Head of caudate nucleus (tissue), 42 donors: ENCODE results near the gene TSPAN31.

Experiments used
- DNase-seq, 42 donors: peaks; one replicate each; pipeline versions ENCODE4 v3.0.0 to v3.0.0-alpha.2; 2020 to 2021; ENCODE audit warnings: mixed read lengths in 7 of 42
- intact Hi-C: fragments of 100-400 bp; cut with DNase I; formaldehyde crosslinking; loops from one replicate; pipeline ENCODE4 v1.15.0; 2022

Gene TSPAN31

DNA sequence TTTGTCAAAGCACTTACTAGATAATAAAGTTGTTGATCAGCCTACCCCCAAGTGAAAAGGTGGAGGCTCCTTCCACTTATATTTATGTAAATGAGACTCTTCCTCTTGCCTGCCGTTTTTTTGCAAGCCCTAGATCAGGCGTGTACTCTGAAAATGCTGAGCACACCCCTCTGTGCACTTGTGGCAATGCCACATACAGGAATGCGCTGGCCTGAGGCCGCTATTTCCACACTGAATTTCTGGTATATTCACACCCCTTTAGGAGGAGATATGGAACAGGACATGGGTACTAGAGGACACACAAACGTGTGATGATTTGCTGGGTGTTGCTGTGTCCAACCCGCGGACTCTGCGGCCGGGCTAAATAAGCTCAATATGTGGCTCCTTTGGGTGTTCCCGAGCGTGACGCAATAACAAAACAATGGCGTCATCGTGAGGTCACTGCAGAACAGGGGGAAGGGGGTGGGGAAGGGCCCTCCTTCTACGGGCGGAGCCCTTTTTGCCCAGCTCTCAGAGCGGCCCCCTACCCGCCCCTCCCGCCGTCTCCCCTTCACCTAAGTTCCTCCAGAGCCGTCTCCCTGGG lies 554 bp upstream of the TSPAN31 start:
- DNase-seq: peak in 18 of 42 donors; percentile 30 to 79 (median 62)
- intact Hi-C loops: loop anchor here (10.0 kb wide), 1 partner anchor 49 kb away; the partner anchor contains the start of gene OS9

- no peak for DNase-seq
- intact Hi-C loops: loop anchor here (10.0 kb wide), 1 partner anchor 51 kb away; the partner anchor contains the start of gene OS9
These were observed 644 bp downstream of the TSPAN31 start for GRCh38 chr12:57745485-57745881.

- intact Hi-C loops: loop anchor here (10.0 kb wide), 1 partner anchor 51 kb away; the partner anchor contains the start of gene OS9
- no peak for DNase-seq
These were observed 1.2 kb downstream of the TSPAN31 start for GRCh38 chr12:57746025-57746424.

DNA sequence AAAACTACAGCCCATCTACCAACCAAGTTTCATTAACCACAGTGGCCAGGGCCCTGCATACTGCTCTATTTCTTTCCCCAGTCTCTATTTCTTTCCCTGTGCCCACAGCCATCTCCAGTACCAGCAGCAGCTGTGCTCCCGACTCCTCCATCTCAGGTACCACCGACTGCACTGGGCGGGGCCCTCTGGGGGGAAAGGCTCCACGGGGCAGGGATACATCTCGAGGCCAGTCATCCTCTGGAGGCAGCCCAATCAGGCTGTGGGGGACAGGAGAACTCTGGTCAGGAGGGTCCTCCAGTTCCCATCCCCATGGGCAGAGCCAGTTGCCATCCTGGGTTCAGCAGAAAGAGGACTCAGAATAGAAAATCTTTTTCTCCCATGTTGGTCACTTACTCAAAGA lies 4.2 kb downstream of the TSPAN31 start:
- DNase-seq: no peak
- intact Hi-C loops: loop anchor here (10.0 kb wide), 1 partner anchor 54 kb away; the partner anchor contains the start of gene OS9

DNA sequence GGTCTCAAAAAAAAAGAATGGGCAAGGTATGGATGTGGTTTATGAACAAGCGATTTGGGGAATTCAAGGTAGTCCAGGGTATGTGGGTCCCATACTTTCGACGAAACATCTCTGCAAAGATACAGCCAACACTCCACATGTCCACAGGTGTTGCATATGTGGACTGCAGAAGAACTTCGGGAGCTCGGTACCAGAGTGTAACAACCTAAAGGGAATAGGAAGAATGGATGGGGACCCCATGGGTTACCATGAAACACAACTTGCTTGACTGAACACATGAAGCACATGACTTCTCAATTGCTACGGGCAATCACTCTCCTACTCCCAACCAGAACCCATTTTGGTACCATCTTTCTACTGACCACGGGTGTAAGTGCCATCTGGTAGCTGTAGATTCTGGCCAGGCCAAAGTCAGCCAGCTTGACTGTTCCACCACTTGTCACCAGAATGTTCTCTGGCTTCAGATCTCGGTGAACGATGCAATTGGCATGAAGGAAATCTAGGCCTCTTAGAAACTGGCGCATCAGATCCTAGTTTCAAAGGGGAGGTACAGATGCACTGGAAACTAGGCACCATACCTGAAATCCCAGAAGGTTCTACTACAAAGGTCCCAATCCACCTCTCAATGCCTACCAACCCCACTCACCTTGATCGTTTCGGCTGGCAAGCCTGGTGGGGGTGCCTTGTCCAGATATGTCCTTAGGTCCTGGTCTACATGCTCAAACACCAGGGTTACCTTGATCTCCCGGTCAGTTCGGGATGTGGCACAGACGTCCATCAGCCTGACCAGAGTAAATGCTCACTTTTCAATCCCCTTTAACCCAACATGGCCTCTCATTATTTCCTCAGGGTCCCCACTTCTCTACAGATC lies 6.0 kb downstream of the TSPAN31 start:
- no peak for DNase-seq
- intact Hi-C loops: no loop called here

DNA sequence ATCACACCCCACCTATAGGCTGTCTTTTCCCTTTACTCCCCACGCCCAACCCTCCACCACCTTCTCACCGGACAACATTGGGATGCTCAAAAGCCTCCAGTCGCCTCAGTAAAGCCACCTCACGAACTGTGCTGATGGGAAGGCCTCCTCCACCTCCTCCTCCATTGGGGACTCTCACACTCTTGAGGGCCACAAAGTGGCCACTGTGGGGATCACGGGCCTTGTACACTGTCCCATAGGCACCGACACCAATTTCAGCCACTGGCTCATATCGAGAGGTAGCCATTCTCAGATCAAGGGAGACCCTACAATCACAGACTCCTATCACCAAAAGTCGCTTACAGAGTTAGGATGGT lies 6.6 kb downstream of the TSPAN31 start:
- DNase-seq: no peak
- intact Hi-C loops: no loop called here

DNA sequence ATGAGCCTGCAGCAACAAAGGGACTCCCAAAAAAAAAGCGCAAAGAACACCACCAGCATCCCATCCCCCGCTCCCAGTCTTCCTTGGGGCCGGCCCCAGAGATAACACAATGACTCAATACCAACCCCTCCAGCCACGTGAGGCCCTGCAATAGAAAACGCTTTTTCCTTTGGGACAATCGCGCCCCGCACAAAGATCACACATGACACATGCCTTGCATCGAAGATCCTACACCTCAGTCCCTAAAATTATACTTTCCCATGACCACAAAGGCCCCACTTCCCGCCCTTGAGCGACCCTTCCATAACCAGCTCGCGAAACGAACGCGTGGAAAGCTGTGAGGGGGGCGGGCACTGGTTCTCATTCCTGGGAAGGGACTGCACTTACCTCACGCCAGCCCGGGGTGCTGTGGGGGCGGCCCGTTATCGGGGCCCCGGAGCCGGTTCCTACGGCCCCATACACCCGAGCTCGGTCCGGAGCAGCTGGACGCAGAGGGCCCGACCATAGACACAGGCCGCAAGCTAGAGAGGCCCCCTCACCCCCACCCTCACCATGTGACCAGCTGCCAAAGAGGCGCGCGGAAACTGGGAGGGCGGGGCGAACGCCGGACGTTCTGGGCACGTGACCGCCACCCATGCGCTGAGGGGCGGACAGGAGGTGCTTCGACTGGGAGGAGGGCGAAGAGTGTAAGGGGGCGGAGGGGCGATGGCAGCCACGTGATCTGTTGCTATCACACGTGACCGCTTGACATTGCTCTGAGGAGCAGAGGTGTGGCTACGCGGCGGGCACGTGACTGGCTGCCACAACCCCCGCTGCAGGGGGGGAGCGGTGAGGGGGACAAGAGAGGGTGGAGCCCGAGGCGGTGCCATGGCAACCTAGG lies 7.2 kb downstream of the TSPAN31 start, which contains the start of gene CDK4:
Gene CDK4 (minus strand): TSS at position 523 of the 880 bp plus-strand sequence. CDS start 593 bp downstream, outside the sequence.
- peak; percentile 99 to 100 (median 100) for DNase-seq
- intact Hi-C loops: no loop called here

GRCh38 chr12:57752668-57753000 lies 7.8 kb downstream of the TSPAN31 start:
- intact Hi-C loops: no loop called here
- no peak for DNase-seq

- intact Hi-C loops: no loop called here
- DNase-seq: no peak
These were observed 9.0 kb downstream of the TSPAN31 start for GRCh38 chr12:57753756-57754337.

DNA sequence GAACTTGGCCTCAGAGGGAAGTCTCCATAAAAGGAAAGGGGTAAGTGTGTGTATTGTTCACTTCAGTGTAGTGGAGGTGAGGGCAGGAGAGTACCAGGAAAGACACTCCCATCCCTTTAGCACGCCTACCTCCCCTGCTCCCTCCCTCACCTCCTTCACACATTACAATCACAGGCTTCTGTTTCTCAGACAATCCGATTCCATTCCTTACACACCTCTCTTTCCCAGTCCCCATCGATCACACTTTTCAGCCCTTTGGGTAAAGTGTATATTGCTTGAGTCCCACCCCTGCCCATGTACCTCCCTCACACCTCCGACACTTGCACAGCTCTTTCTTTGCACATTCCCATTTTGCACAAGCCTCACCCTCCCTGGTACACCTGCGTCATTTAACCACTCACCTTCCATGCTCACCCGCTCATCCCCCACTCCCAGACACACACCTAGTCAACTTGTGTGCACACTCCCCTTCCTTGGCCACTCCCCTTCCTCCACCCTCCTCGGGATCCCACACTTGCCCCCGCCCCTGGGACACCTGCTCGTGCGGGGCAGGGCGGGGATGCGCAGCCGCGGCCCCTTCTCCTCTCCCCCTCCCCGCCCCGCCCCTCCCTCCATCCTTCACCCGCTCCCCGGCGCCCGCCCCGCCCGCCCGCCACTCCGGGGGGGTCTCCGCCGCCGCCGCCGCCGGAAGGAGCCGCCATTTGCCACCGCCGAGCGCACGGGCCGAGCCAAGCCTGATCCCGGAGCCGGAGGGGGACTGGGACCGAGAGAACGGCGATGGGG lies 9.8 kb downstream of the TSPAN31 start, which contains the start of gene MARCHF9:
Gene MARCHF9 (plus strand): TSS at position 693 of the 783 bp plus-strand sequence. CDS start 426 bp downstream, outside the sequence.
- intact Hi-C loops: no loop called here
- peak; percentile 39 to 91 (median 75) for DNase-seq

- no peak for DNase-seq
- intact Hi-C loops: no loop called here
These were observed 10.3 kb downstream of the TSPAN31 start for GRCh38 chr12:57755194-57755453.

- intact Hi-C loops: no loop called here
- peak in 15 of 42 donors; percentile 11 to 58 (median 38) for DNase-seq
These were observed 10.9 kb downstream of the TSPAN31 start for GRCh38 chr12:57755454-57756372.

DNA sequence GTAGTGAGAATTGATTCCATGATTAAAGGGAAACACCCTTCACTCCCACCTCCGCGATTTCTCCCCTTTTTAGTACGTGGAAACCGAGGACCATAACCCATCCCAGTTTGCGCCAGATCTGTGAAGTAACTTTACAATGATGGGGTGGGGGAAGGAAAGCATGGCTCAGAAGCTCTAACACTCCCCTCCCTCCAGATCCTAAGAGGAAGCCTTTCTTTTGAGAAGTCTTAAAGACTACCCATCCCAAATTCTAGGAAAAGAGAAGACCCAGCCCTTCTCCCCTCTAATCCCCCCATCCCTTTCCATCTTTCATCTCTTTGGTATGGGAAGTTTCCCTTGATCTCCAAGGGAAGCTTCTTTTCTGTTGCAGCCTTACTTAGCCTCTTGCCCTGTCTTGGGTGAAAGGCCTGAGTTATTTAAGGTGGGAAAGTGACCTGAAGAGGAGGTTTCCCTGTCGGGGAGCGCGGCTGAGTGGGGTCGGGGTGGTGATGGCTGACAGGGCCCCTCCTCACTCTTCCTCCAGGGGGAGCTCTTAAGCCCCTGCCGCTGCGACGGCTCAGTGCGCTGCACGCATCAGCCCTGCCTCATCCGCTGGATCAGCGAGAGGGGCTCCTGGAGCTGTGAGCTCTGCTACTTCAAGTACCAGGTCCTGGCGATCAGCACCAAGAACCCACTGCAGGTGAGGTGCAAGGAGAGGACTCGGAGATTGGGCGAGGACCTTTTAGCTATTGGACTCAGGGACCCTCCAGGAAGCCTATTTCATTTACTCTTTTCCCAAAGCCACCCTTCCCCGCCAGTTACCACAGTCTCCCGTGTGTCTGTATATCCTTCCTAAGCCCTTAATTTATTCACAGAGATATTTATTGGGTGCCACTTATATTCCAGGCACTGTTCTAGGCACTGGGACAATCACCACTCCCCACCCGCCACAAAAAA lies 11.8 kb downstream of the TSPAN31 start:
- peak in 5 of 42 donors; percentile 28 to 60 (median 50) for DNase-seq
- intact Hi-C loops: no loop called here

DNA sequence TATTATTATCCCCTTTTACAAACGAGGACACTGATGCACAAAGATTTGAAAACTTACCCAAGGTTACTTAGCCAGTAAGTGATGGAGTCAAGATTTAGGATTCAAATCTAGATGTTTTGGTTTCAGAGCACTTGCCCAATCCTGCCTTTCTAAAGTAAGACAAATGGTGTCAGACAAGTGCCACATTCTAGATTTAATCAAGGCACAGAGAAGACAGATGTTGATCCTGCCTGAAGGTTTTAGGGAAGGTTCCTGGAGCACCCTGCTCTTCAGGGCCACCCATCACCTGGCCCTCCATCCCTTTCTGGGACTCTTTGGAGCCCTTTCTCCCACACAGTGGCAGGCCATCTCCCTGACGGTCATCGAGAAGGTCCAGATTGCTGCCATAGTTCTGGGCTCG lies 12.9 kb downstream of the TSPAN31 start:
- no peak for DNase-seq
- intact Hi-C loops: no loop called here

- intact Hi-C loops: no loop called here
- DNase-seq: no peak
These were observed 13.9 kb downstream of the TSPAN31 start for GRCh38 chr12:57758552-57759359.
